ENCODE results near the gene MACC1. TPM values are rescaled to one million over a fixed set of nuclear protein-coding genes. Genes with fewer than 3 reads are reported as not detected.

Gene MACC1
- total and polyA plus RNA-seq, 10 of the 15 experiments (the other 5 are each of a cell fraction or from before 2014, with no cell fraction given), result 6.0 to 61.1 (median 12.7) TPM

- H3K36me3 ChIP-seq (ENCODE audit: control insufficient read depth in 2 of 2, insufficient read depth in 2 of 2, low read length in 1 of 2), result peaks cover 4 to 9% of the 10 kb centered on the region in 2 experiments; a peak in 3 of 4 replicates
- in situ Hi-C loops (cut with MboI), result no loop called here
- SMC1A ChIA-PET (ENCODE audit: uncharacterized antibody, unreplicated experiment), result interaction anchor here (0.8 to 1.1 kb wide), 3 partner anchors 9 to 144 kb away, joined by 3 read pairs; no protein-coding TSS in a partner anchor
- ATAC-seq, result no peak
- CTCF ChIA-PET, result interaction anchor here (0.6 to 1.2 kb wide), 4 partner anchors 10 to 16 kb away, joined by 3 read pairs; no protein-coding TSS in a partner anchor
- FAIRE-seq, result no peak
- H3K9me3 ChIP-seq (replicated peaks; ENCODE audit: control insufficient read depth, insufficient read depth, low read length), result peaks cover 32% of the 10 kb centered on the region
- WGBS (ENCODE audit: insufficient coverage, insufficient replicate concordance, low lambda C conversion rate, missing lambda C conversion rate), result 88% methylated on average over 1 of the region's 1 CpG
- H3K27ac ChIP-seq (ENCODE audit: control insufficient read depth, insufficient read depth), result no peak overlapping the region
- H2AFZ ChIP-seq (ENCODE audit: control insufficient read depth, low read depth, low read length), result no peak overlapping the region
- RAD21 ChIA-PET (ENCODE audit: unreplicated experiment), result no interaction called here
- no peak overlapping the region for H3K4me2 ChIP-seq (ENCODE audit: control insufficient read depth, insufficient read depth)
- H3K4me3 ChIP-seq, result no peak overlapping the region
- intact Hi-C loops (cut with micrococcal nuclease; ENCODE audit: unreplicated experiment), result no loop called here
- TF ChIP-seq, protein P1, sequence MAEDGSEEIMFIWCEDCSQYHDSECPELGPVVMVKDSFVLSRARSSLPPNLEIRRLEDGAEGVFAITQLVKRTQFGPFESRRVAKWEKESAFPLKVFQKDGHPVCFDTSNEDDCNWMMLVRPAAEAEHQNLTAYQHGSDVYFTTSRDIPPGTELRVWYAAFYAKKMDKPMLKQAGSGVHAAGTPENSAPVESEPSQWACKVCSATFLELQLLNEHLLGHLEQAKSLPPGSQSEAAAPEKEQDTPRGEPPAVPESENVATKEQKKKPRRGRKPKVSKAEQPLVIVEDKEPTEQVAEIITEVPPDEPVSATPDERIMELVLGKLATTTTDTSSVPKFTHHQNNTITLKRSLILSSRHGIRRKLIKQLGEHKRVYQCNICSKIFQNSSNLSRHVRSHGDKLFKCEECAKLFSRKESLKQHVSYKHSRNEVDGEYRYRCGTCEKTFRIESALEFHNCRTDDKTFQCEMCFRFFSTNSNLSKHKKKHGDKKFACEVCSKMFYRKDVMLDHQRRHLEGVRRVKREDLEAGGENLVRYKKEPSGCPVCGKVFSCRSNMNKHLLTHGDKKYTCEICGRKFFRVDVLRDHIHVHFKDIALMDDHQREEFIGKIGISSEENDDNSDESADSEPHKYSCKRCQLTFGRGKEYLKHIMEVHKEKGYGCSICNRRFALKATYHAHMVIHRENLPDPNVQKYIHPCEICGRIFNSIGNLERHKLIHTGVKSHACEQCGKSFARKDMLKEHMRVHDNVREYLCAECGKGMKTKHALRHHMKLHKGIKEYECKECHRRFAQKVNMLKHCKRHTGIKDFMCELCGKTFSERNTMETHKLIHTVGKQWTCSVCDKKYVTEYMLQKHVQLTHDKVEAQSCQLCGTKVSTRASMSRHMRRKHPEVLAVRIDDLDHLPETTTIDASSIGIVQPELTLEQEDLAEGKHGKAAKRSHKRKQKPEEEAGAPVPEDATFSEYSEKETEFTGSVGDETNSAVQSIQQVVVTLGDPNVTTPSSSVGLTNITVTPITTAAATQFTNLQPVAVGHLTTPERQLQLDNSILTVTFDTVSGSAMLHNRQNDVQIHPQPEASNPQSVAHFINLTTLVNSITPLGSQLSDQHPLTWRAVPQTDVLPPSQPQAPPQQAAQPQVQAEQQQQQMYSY (CRISPR knock-in tag; IDR thresholded peaks at IDR 0.05), result no peak
- TF ChIP-seq ASH2L (IDR thresholded peaks at IDR 0.05; ENCODE audit: borderline replicate concordance, low read depth) (no peak), HCFC1 (IDR thresholded peaks at IDR 0.05; ENCODE audit: low read length) (no peak), MAX (IDR thresholded peaks at IDR 0.05; ENCODE audit: low read depth, low read length) (no peak), DPF2 (IDR thresholded peaks at IDR 0.05) (no peak), BACH1 (IDR thresholded peaks at IDR 0.05; ENCODE audit: borderline replicate concordance) (no peak), ZNF622 (IDR thresholded peaks at IDR 0.05) (no peak), SMAD5 (IDR thresholded peaks at IDR 0.05; ENCODE audit: low read depth) (no peak), STAT1 (conservative IDR thresholded peaks at IDR 0.05) (no peak), POLR2A (IDR thresholded peaks at IDR 0.05; ENCODE audit: low read depth, low read length) (no peak), BHLHE40 (IDR thresholded peaks at IDR 0.05; ENCODE audit: borderline replicate concordance in 1 of 2, low read depth in 2 of 2, low read length in 1 of 2) (no peak), EP300 (IDR thresholded peaks at IDR 0.05; ENCODE audit: borderline replicate concordance in 1 of 2, control insufficient read depth in 1 of 2, low read depth in 2 of 2, low read length in 2 of 2) (no peak), ELK1 (IDR thresholded peaks at IDR 0.05; ENCODE audit: low read depth, low read length) (no peak), PKNOX1 (IDR thresholded peaks at IDR 0.05) (no peak), MEF2A (IDR thresholded peaks at IDR 0.05; ENCODE audit: insufficient read depth, low read depth, low read length) (no peak)
- TF ChIP-seq, protein P2, sequence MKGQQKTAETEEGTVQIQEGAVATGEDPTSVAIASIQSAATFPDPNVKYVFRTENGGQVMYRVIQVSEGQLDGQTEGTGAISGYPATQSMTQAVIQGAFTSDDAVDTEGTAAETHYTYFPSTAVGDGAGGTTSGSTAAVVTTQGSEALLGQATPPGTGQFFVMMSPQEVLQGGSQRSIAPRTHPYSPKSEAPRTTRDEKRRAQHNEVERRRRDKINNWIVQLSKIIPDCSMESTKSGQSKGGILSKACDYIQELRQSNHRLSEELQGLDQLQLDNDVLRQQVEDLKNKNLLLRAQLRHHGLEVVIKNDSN (IDR thresholded peaks at IDR 0.05; ENCODE audit: borderline replicate concordance, extremely low read length, insufficient read depth, low read depth, low read length), result no peak
- TF ChIP-seq, protein P3, sequence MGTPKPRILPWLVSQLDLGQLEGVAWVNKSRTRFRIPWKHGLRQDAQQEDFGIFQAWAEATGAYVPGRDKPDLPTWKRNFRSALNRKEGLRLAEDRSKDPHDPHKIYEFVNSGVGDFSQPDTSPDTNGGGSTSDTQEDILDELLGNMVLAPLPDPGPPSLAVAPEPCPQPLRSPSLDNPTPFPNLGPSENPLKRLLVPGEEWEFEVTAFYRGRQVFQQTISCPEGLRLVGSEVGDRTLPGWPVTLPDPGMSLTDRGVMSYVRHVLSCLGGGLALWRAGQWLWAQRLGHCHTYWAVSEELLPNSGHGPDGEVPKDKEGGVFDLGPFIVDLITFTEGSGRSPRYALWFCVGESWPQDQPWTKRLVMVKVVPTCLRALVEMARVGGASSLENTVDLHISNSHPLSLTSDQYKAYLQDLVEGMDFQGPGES (IDR thresholded peaks at IDR 0.05), result no peak
- no peak overlapping the region for H3K9ac ChIP-seq (ENCODE audit: control insufficient read depth, insufficient read depth, low read length)
- H3K27me3 ChIP-seq (replicated peaks in 1 of 2; ENCODE audit: control insufficient read depth in 2 of 2, insufficient read depth in 2 of 2, low read length in 1 of 2), result no peaks in the 10 kb centered on the region
- peaks cover 11% of the 10 kb centered on the region for H3K4me1 ChIP-seq (ENCODE audit: control insufficient read depth, insufficient read depth, low read length)
- H4K20me1 ChIP-seq (ENCODE audit: control insufficient read depth, insufficient read depth), result no peaks in the 10 kb centered on the region
- no peak for DNase-seq (ENCODE audit: low read depth, low spot score)
- no TSS peak for BruUV-seq (replicated peaks)
- POLR2A ChIA-PET, result no interaction called here
- peaks cover 37% of the 10 kb centered on the region for H3K79me2 ChIP-seq (ENCODE audit: control insufficient read depth, insufficient read depth, low read length)
Measured at GRCh38 chr7:20188567-20188966, 28.6 kb downstream of the MACC1 start.

Data from GM12878 (cell line).